DOHH2 (cell line): Measurements from ENCODE around the gene KCNMA1.

Source experiments
- H3F3A ChIP-seq: fragments of 200-600 bp; sonication (generic), shearing (Covaris generic); 2 replicates; pipeline ENCODE4 v1.6.0; 2016; ENCODE audit warnings: antibody characterized with exemption, mild to moderate bottlenecking; ENCODE audit not compliant: control insufficient read depth, insufficient read depth
- H3K27ac ChIP-seq: fragments of 200-600 bp; sonication (generic); 2 replicates; pipeline ENCODE4 v1.5.1; 2014; ENCODE audit warnings: low read depth, mild to moderate bottlenecking, low read length, moderate library complexity
- H3K27me3 ChIP-seq: fragments of 200-600 bp; sonication (generic); 2 replicates; pipeline ENCODE4 v1.6.1; 2014; ENCODE audit warnings: mild to moderate bottlenecking, low read length, mixed read lengths; ENCODE audit not compliant: control insufficient read depth
- H3K36me3 ChIP-seq: fragments of 200-600 bp; sonication (generic); 2 replicates; pipeline ENCODE4 v1.6.1; 2014; ENCODE audit warnings: mild to moderate bottlenecking, low read length, moderate library complexity, mixed read lengths; ENCODE audit not compliant: control insufficient read depth
- H3K4me1 ChIP-seq: fragments of 200-600 bp; sonication (generic); 2 replicates; pipeline ENCODE4 v1.6.1; 2014; ENCODE audit warnings: mild to moderate bottlenecking, low read length, mixed read lengths; ENCODE audit not compliant: control insufficient read depth
- H3K4me2 ChIP-seq: fragments of 200-600 bp; sonication (generic); 2 replicates; pipeline ENCODE4 v1.6.0; 2014; ENCODE audit warnings: mild to moderate bottlenecking, low read length, moderate library complexity
- H3K4me3 ChIP-seq: fragments of 200-600 bp; sonication (generic); 2 replicates; pipeline ENCODE4 v1.5.1; 2014; ENCODE audit warnings: mild to moderate bottlenecking, low read length, mixed read lengths
- H3K79me2 ChIP-seq: fragments of 200-600 bp; sonication (generic); 2 replicates; pipeline ENCODE4 v1.6.1; 2014; ENCODE audit warnings: mild to moderate bottlenecking, low read length, mixed read lengths; ENCODE audit not compliant: control insufficient read depth
- H3K9me2 ChIP-seq: fragments of 200-600 bp; sonication (generic); replicated peaks from 2 replicates; pipeline ENCODE4 v1.6.1; 2014; ENCODE audit warnings: mild to moderate bottlenecking, low read length, mixed read lengths; ENCODE audit not compliant: control insufficient read depth
- H3K9me3 ChIP-seq: fragments of 200-600 bp; sonication (generic); 2 replicates; pipeline ENCODE4 v1.6.1; 2014; ENCODE audit warnings: antibody characterized with exemption, low read length, mixed read lengths; ENCODE audit not compliant: control insufficient read depth, insufficient read depth
- H4K20me1 ChIP-seq: fragments of 200-600 bp; sonication (generic); 2 replicates; pipeline ENCODE4 v1.6.0; 2014; ENCODE audit warnings: low read depth, mild to moderate bottlenecking, antibody characterized with exemption, low read length, moderate library complexity; ENCODE audit not compliant: control insufficient read depth, insufficient read depth
- CTCF ChIP-seq: fragments of 200-600 bp; sonication (generic); IDR thresholded peaks from one replicate; pipeline ENCODE4 v1.5.1; 2014; ENCODE audit warnings: antibody characterized with exemption, mild to moderate bottlenecking, low read depth, low read length; ENCODE audit not compliant: poor library complexity, severe bottlenecking
- EZH2phosphoT487 ChIP-seq: fragments of 200-600 bp; sonication (generic); IDR thresholded peaks from 2 replicates; pipeline ENCODE4 v1.6.1; 2017; ENCODE audit warnings: borderline replicate concordance, mild to moderate bottlenecking, antibody characterized with exemption, low read length, moderate library complexity, mixed read lengths

The KCNMA1 gene

GRCh38 chr10:77360835-77361234 is 276.8 kb downstream of the KCNMA1 start:
- Histone ChIP-seq H4K20me1 (no peaks in the 10 kb centered on the region), H3K9me2 (no peaks in the 10 kb centered on the region), H3K4me3 (no peak overlapping the region), H3K79me2 (no peaks in the 10 kb centered on the region), H3F3A (no peaks in the 10 kb centered on the region), H3K9me3 (no peaks in the 10 kb centered on the region), H3K36me3 (no peaks in the 10 kb centered on the region), H3K4me2 (no peak overlapping the region), H3K4me1 (no peaks in the 10 kb centered on the region), H3K27me3 (no peaks in the 10 kb centered on the region), H3K27ac (no peak overlapping the region)
- TF ChIP-seq CTCF (no peak), EZH2phosphoT487 (no peak)

GRCh38 chr10:77359950-77360520 is 277.6 kb downstream of the KCNMA1 start:
- no peaks in the 10 kb centered on the region for H3K27me3 ChIP-seq
- no peak overlapping the region for H3K27ac ChIP-seq
- no peaks in the 10 kb centered on the region for H3K4me1 ChIP-seq
- no peaks in the 10 kb centered on the region for H3K9me3 ChIP-seq
- no peaks in the 10 kb centered on the region for H3K9me2 ChIP-seq
- H4K20me1 ChIP-seq = no peaks in the 10 kb centered on the region
- H3K36me3 ChIP-seq = no peaks in the 10 kb centered on the region
- H3F3A ChIP-seq = no peaks in the 10 kb centered on the region
- no peaks in the 10 kb centered on the region for H3K79me2 ChIP-seq
- TF ChIP-seq EZH2phosphoT487 = no peak
- TF ChIP-seq CTCF = no peak
- no peak overlapping the region for H3K4me2 ChIP-seq
- no peak overlapping the region for H3K4me3 ChIP-seq

- Histone ChIP-seq H3K27me3 (no peaks in the 10 kb centered on the region), H3K27ac (no peak overlapping the region), H3K9me2 (no peaks in the 10 kb centered on the region), H3K4me3 (no peak overlapping the region), H3K9me3 (no peaks in the 10 kb centered on the region), H3K4me1 (no peaks in the 10 kb centered on the region), H4K20me1 (no peaks in the 10 kb centered on the region), H3K79me2 (no peaks in the 10 kb centered on the region), H3K4me2 (no peak overlapping the region), H3F3A (no peaks in the 10 kb centered on the region), H3K36me3 (no peaks in the 10 kb centered on the region)
- TF ChIP-seq EZH2phosphoT487 = no peak
- TF ChIP-seq CTCF = no peak
These were observed 278.3 kb downstream of the KCNMA1 start for GRCh38 chr10:77359287-77359691.

GRCh38 chr10:77358656-77359055 is 279.0 kb downstream of the KCNMA1 start:
- H3K4me3 ChIP-seq = no peak overlapping the region
- no peaks in the 10 kb centered on the region for H3F3A ChIP-seq
- H3K9me2 ChIP-seq = no peaks in the 10 kb centered on the region
- H3K4me2 ChIP-seq = no peak overlapping the region
- H3K9me3 ChIP-seq = no peaks in the 10 kb centered on the region
- H3K27me3 ChIP-seq = no peaks in the 10 kb centered on the region
- no peaks in the 10 kb centered on the region for H3K79me2 ChIP-seq
- no peaks in the 10 kb centered on the region for H4K20me1 ChIP-seq
- TF ChIP-seq EZH2phosphoT487 (no peak), CTCF (no peak)
- no peaks in the 10 kb centered on the region for H3K36me3 ChIP-seq
- no peak overlapping the region for H3K27ac ChIP-seq
- no peaks in the 10 kb centered on the region for H3K4me1 ChIP-seq
